ENCODE measurements around the gene VEZT. TPM values are rescaled to one million over a fixed set of nuclear protein-coding genes. Genes with fewer than 3 reads are reported as not detected.
A peak's percentile ranks its signal among the peaks of the same experiment; 100 is the strongest.

Gene VEZT
- total and polyA plus RNA-seq, 9 of the 15 experiments (the other 6 are each of a cell fraction or from before 2014, with no cell fraction given): 16.1 to 61.5 (median 32.6) TPM

GRCh38 chr12:95173392-95174251, 44.0 kb upstream of the VEZT start (continued):
- no peak for TF ChIP-seq TSHZ1 (CRISPR knock-in tag; IDR thresholded peaks at IDR 0.05)
- TF ChIP-seq CHCHD3 (CRISPR knock-in tag; IDR thresholded peaks at IDR 0.05): no peak
- TF ChIP-seq TAF9B (IDR thresholded peaks at IDR 0.05; ENCODE audit: partially characterized antibody): peak; percentile 52
- no peak for TF ChIP-seq NCOA2 (IDR thresholded peaks at IDR 0.05; ENCODE audit: partially characterized antibody in 2 of 2)
- no peak for TF ChIP-seq HNRNPLL (IDR thresholded peaks at IDR 0.05; ENCODE audit: low read depth, low read length, poor library complexity, severe bottlenecking)
- no peak for TF ChIP-seq CCNT2 (IDR thresholded peaks at IDR 0.05; ENCODE audit: borderline replicate concordance, extremely low read depth, insufficient read length, low read depth, low read length)
- no peak for TF ChIP-seq ZNF507 (tag; conservative IDR thresholded peaks at IDR 0.05)
- TF ChIP-seq MECOM (CRISPR knock-in tag; IDR thresholded peaks at IDR 0.05): no peak
- TF ChIP-seq SRSF3 (IDR thresholded peaks at IDR 0.05; ENCODE audit: insufficient read depth, low read length): no peak
- no peak for TF ChIP-seq NCOA4 (IDR thresholded peaks at IDR 0.05; ENCODE audit: partially characterized antibody)
- no peak; the same call in 1 of the 2 replicates for TF ChIP-seq HDAC2 (IDR thresholded peaks at IDR 0.05)
- no peak for TF ChIP-seq JUN (IDR thresholded peaks at IDR 0.05; ENCODE audit: borderline replicate concordance, low read depth, low read length)
- no peak for TF ChIP-seq JUN (CRISPR knock-in tag; IDR thresholded peaks at IDR 0.05; ENCODE audit: borderline replicate concordance)
- TF ChIP-seq ZNF24 (IDR thresholded peaks at IDR 0.05): no peak
- no peak for TF ChIP-seq GABPB1 (CRISPR knock-in tag; IDR thresholded peaks at IDR 0.05)
- no peak for TF ChIP-seq MITF (IDR thresholded peaks at IDR 0.05)
- no peak for TF ChIP-seq ZNF76 (CRISPR knock-in tag; IDR thresholded peaks at IDR 0.05; ENCODE audit: borderline replicate concordance)
- TF ChIP-seq TRIM28 (IDR thresholded peaks at IDR 0.05): 0 out of 2 replicates have a peak, but pooled peaks have one; percentile 51
- no peak for TF ChIP-seq ZKSCAN3 (CRISPR knock-in tag; IDR thresholded peaks at IDR 0.05)
- no peak for TF ChIP-seq USF2 (CRISPR knock-in tag; IDR thresholded peaks at IDR 0.05)
- TF ChIP-seq TCF7L2 (IDR thresholded peaks at IDR 0.05; ENCODE audit: low read depth, low read length): no peak
- no peak for TF ChIP-seq MAFF (IDR thresholded peaks at IDR 0.05; ENCODE audit: low read length)
- TF ChIP-seq CXXC5 (CRISPR knock-in tag; IDR thresholded peaks at IDR 0.05): peak; percentile 36; the same call in 1 of the 2 replicates
- TF ChIP-seq HDAC8 (tag; IDR thresholded peaks at IDR 0.05): no peak
- no peak for TF ChIP-seq FOXK1 (CRISPR knock-in tag; IDR thresholded peaks at IDR 0.05; ENCODE audit: borderline replicate concordance)

All from K562 (cell line).